Myocyte (in vitro differentiated cells): ENCODE measurements around the gene SMC6. TPM values are rescaled to one million over a fixed set of nuclear protein-coding genes. Genes with fewer than 3 reads are reported as not detected.

Experiments
- DNase-seq: peaks from one replicate; pipeline ENCODE4 v3.0.0-alpha.2; 2012; ENCODE audit warnings: low read depth
- polyA plus RNA-seq: library from polyadenylated mRNA; unstranded; fragments of >200 nt; gene quantifications from one replicate; pipeline ENCODE4 v1.2.1, GENCODE V29; 2012; ENCODE audit warnings: missing spikeins
- total RNA-seq: library from RNA; depleted of rRNA; stranded (reverse); fragments of >200 nt; gene quantifications from 2 replicates; pipeline ENCODE4 v1.2.3, GENCODE V29; 2014

Gene SMC6
- 28.9 and 32.6 TPM in 2 replicates for total RNA-seq
- 8.4 TPM for polyA plus RNA-seq

GRCh38 chr2:17753803-17754663 lies at the start of gene SMC6, which contains the start of gene GEN1:
SMC6 (minus strand) TSS chr2:17753810; CDS start chr2:17745946, 7,864 bp downstream.
GEN1 (plus strand) TSS chr2:17754138; CDS start chr2:17759944, 5,806 bp downstream.
- DNase-seq: peak; percentile 92

GRCh38 chr2:17800693-17801458 lies 47.3 kb upstream of the SMC6 start:
- DNase-seq: peak; percentile 41

DNA sequence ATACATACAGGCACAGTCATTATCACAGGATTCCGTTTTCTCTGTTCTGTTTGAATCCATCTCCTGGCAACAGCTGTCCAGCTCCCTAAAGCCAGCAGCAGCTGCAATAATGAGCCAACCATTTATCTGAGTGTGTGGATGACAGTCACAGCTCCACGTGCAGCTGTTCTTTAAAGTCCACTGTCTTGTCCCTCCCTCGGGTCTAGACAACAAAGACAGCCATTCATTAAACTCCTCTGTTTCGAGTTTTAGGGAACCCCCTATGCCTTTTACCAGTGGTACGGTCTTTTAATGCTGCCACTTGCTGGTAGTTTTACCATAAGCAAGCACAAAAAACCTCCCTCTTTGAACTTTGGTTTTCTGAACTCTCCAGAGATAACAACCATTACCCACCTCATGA lies 46.6 kb upstream of the SMC6 start:
- DNase-seq: peak; percentile 93

GRCh38 chr2:17799301-17800120 lies 45.9 kb upstream of the SMC6 start:
- DNase-seq: peak; percentile 46

GRCh38 chr2:17798338-17798737 lies 44.7 kb upstream of the SMC6 start:
- no peak for DNase-seq

DNA sequence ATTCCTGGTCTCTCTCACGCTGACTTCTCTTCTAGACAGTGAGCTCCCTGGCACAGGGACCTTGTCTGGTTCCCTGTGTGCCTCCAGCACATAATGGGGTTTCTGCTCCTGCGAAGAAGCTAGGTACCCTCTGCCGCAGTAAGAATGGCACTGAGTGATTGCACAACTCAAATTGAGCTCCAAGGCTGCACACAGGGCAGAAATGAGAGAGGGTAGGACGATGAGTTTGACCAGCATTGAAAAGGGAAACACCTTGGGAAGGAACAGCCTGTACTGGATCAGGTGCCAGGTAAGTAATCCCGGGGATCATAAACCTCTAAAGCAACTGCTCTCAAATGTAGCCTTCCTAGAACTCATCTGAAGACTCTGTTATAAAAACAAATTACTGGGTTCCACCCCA lies 41.7 kb upstream of the SMC6 start:
- no peak for DNase-seq

- no peak for DNase-seq
These were observed 40.3 kb upstream of the SMC6 start for GRCh38 chr2:17793803-17794354.

GRCh38 chr2:17793296-17793695 lies 39.7 kb upstream of the SMC6 start:
- DNase-seq: peak; percentile 88

DNA sequence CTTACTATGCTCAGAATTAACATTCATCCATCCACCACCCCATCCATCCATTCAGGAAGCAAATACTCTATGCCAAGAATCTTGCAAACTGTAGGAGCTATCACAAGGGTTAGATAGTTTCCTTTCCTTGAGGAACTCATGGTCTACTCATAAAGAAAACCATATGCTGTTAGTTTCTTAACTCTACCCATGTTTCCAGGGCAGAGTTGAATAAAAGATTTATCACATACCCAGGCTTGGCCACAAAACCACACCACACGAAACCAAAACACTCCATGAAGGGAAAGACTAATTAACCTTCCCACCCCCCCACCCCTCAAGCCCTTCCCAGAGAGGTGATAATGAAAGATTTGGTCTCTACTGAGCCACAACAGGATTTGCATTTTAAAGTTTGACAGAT lies 38.9 kb upstream of the SMC6 start:
- peak; percentile 34 for DNase-seq

- no peak for DNase-seq
These were observed 38.2 kb upstream of the SMC6 start for GRCh38 chr2:17791817-17792130.

- peak; percentile 81 for DNase-seq
These were observed 37.7 kb upstream of the SMC6 start for GRCh38 chr2:17791121-17791816.

DNA sequence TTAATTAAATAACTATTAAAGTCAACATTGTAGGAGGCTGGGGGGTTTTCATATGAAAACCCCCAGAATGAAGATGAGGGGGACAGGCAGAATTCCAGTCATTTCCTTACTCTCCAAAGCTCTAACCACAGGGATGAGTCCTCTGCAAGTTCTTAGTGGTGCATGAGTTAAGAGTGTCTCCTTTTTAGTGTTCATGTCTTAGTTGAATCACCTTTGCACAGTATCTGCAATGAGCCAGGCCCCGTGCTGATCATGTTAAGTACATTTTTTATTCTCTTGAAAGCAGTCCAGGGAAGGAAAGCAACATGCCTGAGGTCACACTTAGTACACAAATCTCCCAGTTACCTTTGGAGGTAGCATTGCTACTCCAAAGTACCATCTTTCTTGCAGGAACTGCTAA lies 36.9 kb upstream of the SMC6 start:
- DNase-seq: no peak

GRCh38 chr2:17788773-17789172 lies 35.2 kb upstream of the SMC6 start:
- DNase-seq: no peak

GRCh38 chr2:17786727-17787126 lies 33.1 kb upstream of the SMC6 start:
- DNase-seq: no peak

DNA sequence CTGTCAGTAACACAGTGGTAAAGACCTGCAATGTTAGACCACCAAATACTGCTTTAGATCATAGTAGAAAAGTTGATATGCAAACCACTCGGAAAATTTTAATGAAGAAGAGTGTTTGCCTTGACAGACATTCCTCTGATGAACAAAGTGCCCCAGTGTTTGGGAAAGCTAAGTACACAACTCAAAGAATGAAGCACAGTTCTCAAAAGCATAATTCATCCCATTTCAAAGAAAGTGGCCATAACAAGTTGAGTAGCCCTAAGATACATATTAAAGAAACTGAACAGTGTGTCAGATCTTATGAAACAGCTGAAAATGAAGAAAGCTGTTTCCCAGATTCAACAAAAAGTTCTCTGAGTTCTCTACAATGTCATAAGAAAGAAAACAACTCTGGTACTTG lies 27.9 kb upstream of the SMC6 start:
- DNase-seq: no peak

GRCh38 chr2:17780546-17780945 lies 26.9 kb upstream of the SMC6 start:
- no peak for DNase-seq

DNA sequence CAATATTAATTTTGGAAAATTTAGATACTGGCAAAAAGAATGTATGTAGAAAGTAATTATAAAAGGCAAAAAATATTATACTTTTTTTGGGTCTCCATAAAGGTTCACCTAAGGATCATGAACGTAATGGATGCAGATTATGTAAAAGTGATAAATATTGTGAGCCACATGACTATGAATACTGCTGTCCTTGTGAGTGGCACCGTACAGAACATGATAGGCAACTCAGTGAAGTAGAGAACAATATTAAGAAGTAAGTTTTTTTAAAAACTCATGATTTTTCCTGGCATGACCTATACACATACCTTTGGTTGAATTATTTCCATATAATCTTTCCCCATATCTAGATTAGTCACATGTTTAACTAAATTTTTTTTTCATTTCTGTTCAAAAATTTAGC lies 18.9 kb upstream of the SMC6 start:
- no peak for DNase-seq

DNA sequence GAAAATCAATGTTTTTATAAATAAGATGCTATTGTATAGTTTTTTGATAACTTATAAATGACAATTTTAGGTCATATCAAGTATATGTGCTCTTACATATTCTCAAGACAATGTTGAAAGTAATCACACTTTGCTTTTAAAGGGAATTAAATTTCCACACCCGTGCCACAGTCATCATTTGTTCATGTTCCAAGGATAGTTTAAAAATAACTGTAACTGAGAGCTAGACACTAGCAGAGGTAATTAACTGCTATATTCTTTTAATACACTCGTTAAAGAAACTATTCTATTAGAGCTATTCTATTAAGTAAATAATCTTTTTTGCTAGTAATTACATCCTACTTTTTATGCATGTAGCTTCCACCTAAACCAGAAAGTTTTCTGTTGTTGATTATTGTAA lies 18.3 kb upstream of the SMC6 start:
- no peak for DNase-seq

GRCh38 chr2:17768894-17769293 lies 15.3 kb upstream of the SMC6 start:
- DNase-seq: no peak

DNA sequence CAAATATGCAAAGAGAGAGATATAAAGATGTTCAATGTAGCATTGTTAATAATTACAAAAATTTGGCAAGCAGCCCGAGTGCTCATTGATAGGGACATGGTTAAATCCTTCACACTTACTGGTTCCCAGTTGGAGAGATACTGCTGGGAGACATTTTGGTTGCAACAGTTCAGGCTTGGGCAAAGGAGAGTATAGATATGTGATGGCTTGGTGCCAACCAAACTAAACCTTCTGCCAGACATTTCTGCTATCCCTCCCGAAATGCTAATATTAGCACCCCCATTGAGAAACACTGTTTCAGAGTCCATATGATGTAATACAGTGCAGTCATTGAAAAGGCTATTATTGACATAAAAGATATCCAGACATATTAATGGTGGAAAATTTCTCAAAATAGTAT lies 11.8 kb upstream of the SMC6 start:
- no peak for DNase-seq
